Parathyroid adenoma (tissue), 2 donors: ENCODE results near the gene GARRE1.

Experiments
- H2AFZ ChIP-seq: fragments of 300-600 bp; sonication (generic); one replicate; pipeline ENCODE4 v1.7.0; 2017; ENCODE audit warnings: antibody characterized with exemption, mild to moderate bottlenecking
- H3K27ac ChIP-seq: fragments of 300-600 bp; sonication (generic); one replicate; pipeline ENCODE4 v1.7.0; 2017
- H3K27me3 ChIP-seq: fragments of 300-600 bp; sonication (generic); one replicate; pipeline ENCODE4 v1.7.0; 2017; ENCODE audit warnings: low read length; ENCODE audit not compliant: control insufficient read depth, insufficient read depth
- H3K36me3 ChIP-seq: fragments of 300-600 bp; sonication (generic); one replicate; pipeline ENCODE4 v1.7.0; 2017; ENCODE audit warnings: low read length; ENCODE audit not compliant: control insufficient read depth, insufficient read depth
- H3K4me1 ChIP-seq: fragments of 300-600 bp; sonication (generic); one replicate; pipeline ENCODE4 v1.7.0; 2017; ENCODE audit warnings: control low read depth
- H3K4me2 ChIP-seq: fragments of 300-600 bp; sonication (generic); one replicate; pipeline ENCODE4 v1.7.0; 2017; ENCODE audit warnings: low read length
- H3K4me3 ChIP-seq: fragments of 300-600 bp; sonication (generic); one replicate; pipeline ENCODE4 v1.7.0; 2017; ENCODE audit warnings: low read depth, low read length
- H3K79me2 ChIP-seq: fragments of 300-600 bp; sonication (generic); one replicate; pipeline ENCODE4 v1.7.0; 2017; ENCODE audit warnings: control low read depth
- H3K9ac ChIP-seq: fragments of 300-600 bp; sonication (generic); one replicate; pipeline ENCODE4 v1.7.0; 2017; ENCODE audit warnings: mild to moderate bottlenecking
- H3K9me3 ChIP-seq: fragments of 300-600 bp; sonication (generic); one replicate; pipeline ENCODE4 v1.7.0; 2017; ENCODE audit warnings: low read length; ENCODE audit not compliant: control insufficient read depth
- TF ChIP-seq, protein P1 (sequence below): fragments of 300-600 bp; sonication (generic); IDR thresholded peaks from one replicate; pipeline ENCODE4 v1.7.0; 2017; ENCODE audit warnings: antibody characterized with exemption, mild to moderate bottlenecking
- donor health status: primary hyperparathyroidism.

Gene GARRE1

GRCh38 chr19:34235425-34235940 lies 18.9 kb upstream of the GARRE1 start:
- Histone ChIP-seq H3K4me1 (no peaks in the 10 kb centered on the region), H2AFZ (no peak overlapping the region), H3K36me3 (no peaks in the 10 kb centered on the region), H3K9me3 (no peaks in the 10 kb centered on the region), H3K9ac (no peak overlapping the region), H3K4me2 (no peak overlapping the region), H3K4me3 (no peak overlapping the region), H3K27me3 (no peaks in the 10 kb centered on the region), H3K79me2 (no peaks in the 10 kb centered on the region), H3K27ac (no peak overlapping the region)
- TF ChIP-seq, protein P1, sequence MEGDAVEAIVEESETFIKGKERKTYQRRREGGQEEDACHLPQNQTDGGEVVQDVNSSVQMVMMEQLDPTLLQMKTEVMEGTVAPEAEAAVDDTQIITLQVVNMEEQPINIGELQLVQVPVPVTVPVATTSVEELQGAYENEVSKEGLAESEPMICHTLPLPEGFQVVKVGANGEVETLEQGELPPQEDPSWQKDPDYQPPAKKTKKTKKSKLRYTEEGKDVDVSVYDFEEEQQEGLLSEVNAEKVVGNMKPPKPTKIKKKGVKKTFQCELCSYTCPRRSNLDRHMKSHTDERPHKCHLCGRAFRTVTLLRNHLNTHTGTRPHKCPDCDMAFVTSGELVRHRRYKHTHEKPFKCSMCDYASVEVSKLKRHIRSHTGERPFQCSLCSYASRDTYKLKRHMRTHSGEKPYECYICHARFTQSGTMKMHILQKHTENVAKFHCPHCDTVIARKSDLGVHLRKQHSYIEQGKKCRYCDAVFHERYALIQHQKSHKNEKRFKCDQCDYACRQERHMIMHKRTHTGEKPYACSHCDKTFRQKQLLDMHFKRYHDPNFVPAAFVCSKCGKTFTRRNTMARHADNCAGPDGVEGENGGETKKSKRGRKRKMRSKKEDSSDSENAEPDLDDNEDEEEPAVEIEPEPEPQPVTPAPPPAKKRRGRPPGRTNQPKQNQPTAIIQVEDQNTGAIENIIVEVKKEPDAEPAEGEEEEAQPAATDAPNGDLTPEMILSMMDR = no peak

DNA sequence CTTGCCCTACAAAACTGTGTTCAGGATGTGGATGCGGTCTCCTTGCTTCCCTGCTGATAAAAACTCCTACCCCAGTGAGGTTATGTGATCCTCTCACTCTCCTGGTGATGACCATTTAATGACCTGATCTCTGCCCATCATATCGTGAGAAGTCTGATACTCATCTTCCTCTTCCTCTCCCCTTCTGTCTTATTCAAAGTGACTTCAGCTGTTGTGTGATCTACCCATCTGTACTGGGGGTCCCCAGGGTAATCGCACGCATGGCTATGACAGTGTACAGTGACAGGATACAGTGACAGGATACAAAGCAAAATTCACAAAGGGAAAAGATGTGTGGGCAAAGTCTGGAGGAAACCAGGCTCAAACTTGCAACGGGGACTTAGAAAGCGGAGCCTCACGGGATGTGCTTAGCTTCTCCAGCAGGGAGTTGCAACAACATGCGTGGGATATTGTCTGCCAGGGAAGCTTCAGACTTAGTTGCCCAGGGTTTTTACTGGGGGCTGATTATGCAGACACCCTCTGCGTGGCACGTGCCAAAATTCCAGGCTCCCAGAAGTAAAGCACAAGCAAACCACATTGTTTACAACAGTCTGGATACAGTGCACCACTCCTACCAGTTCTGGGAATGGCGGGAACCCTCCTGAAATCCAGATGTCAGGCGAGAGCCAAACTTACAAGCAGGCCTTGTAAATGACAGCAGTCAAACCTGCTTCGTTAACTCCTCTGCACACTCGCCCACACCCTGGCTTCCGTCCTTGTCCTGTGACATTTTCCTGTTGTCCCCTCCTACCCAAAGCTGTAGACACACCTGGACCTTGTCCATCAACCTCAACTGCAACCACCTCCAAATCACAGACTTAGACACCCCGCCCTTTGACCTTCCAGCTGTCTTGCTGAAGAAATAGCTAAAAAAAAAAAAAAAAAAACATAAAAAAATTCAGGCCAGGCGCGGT lies 18.0 kb upstream of the GARRE1 start:
- H3K27me3 ChIP-seq = no peaks in the 10 kb centered on the region
- H3K36me3 ChIP-seq = no peaks in the 10 kb centered on the region
- no peak overlapping the region for H3K4me3 ChIP-seq
- H3K9me3 ChIP-seq = no peaks in the 10 kb centered on the region
- no peak overlapping the region for H3K27ac ChIP-seq
- H3K9ac ChIP-seq = no peak overlapping the region
- H2AFZ ChIP-seq = no peak overlapping the region
- TF ChIP-seq, protein P1 = no peak
- H3K4me2 ChIP-seq = no peak overlapping the region
- H3K4me1 ChIP-seq = no peaks in the 10 kb centered on the region
- H3K79me2 ChIP-seq = no peaks in the 10 kb centered on the region

GRCh38 chr19:34237283-34237682 lies 17.1 kb upstream of the GARRE1 start:
- H3K27me3 ChIP-seq = no peaks in the 10 kb centered on the region
- TF ChIP-seq, protein P1 = no peak

DNA sequence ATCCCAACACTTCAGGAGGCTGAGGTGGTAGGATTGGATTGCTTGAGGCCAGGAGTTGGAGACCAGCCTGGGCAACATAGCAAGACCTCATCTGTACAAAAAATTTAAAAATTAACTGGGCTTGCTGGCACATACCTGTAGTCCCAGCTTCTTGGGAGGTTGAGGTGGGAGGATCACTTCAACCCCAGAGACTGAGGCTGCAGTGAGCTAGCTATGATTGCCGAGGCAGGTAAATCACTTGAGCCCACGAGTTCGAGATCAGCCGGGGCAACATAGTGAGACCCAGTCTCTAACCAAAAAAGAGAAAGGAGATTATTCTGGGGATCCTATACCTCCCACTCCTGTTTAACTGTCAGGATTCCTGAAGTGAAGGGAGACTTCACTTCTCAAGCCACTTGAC lies 16.4 kb upstream of the GARRE1 start:
- TF ChIP-seq, protein P1 = no peak
- H3K4me1 ChIP-seq = no peaks in the 10 kb centered on the region
- no peak overlapping the region for H3K4me2 ChIP-seq
- H3K9me3 ChIP-seq = no peaks in the 10 kb centered on the region
- no peak overlapping the region for H2AFZ ChIP-seq
- no peak overlapping the region for H3K4me3 ChIP-seq
- no peaks in the 10 kb centered on the region for H3K79me2 ChIP-seq
- H3K9ac ChIP-seq = no peak overlapping the region
- no peak overlapping the region for H3K27ac ChIP-seq
- H3K36me3 ChIP-seq = no peaks in the 10 kb centered on the region
- no peaks in the 10 kb centered on the region for H3K27me3 ChIP-seq

More at GRCh38 chr19:34237283-34237682, 17.1 kb upstream of the GARRE1 start:
- Histone ChIP-seq H3K9me3 (no peaks in the 10 kb centered on the region), H3K4me2 (no peak overlapping the region), H3K27ac (no peak overlapping the region), H3K36me3 (no peaks in the 10 kb centered on the region), H2AFZ (no peak overlapping the region), H3K79me2 (no peaks in the 10 kb centered on the region), H3K9ac (no peak overlapping the region), H3K4me1 (no peaks in the 10 kb centered on the region), H3K4me3 (no peak overlapping the region)
